ENCODE results near the gene PCYT1A. TPM values are rescaled to one million over a fixed set of nuclear protein-coding genes. Genes with fewer than 3 reads are reported as not detected.
"Not testable (repeated sequence)": the region's sequence is repeated elsewhere in the genome, so short reads cannot be mapped to it uniquely, and the experiment has no call there.

Gene PCYT1A
- total RNA-seq, 1 donor from 2014 or later = 54.9 TPM

DNA sequence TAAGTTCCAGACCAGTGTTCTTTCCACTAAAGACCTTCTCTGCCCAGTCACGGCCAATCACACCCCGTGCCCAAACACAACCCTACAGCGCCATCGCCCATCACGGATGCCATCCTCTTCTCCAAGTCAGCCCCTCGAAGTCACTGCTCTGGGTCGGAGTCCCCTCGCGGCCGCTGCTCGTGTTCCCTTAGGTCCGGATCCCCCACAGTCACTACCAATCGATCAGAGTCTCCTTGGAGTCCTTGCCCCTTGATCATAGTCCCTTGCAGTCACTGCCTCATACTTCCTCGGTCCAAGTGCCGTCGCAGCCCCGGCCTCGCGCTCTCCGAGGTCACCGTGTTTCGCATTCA is 461 bp downstream of the PCYT1A start:
- peak; percentile 19 for DNase-seq (ENCODE audit: low spot score)

DNA sequence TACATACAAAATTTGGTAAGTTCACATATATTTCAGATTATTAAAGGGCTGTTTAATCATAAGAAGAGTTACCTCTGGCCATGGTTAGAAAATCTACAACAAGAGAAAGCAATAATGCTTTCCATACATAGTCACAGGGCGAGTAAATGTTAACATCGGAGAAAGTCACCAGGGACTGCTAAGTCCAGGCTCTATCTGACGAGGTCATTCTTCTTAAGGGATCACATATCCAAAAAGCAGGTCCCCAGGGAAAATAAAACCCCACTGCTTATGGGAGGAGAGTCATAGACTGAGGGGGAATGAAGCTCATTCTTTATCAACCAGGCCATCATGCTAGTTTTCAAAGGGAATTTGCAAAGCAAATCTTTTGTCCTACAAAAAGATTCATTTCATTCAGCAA is 3.1 kb downstream of the PCYT1A start:
- DNase-seq (ENCODE audit: low spot score) = no peak

DNA sequence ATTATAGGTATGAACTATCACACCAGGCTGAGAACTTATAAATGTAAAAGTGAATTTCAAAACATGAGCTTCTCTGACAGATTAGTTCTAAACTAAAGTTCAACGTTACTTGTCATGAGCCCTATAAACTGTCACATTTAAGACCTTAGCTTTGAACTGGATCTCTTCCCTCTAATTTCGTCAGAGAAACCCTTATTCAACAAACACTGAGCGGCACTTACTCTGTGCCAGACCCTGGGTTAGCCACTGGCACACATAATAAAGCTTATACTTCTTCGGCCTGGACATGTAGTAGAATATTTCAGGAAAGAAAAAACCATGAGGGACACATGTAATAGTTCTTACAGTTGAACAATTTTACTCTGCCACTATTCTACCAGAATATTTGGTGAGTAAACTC is 5.6 kb downstream of the PCYT1A start:
- DNase-seq (ENCODE audit: low spot score) = no peak

DNA sequence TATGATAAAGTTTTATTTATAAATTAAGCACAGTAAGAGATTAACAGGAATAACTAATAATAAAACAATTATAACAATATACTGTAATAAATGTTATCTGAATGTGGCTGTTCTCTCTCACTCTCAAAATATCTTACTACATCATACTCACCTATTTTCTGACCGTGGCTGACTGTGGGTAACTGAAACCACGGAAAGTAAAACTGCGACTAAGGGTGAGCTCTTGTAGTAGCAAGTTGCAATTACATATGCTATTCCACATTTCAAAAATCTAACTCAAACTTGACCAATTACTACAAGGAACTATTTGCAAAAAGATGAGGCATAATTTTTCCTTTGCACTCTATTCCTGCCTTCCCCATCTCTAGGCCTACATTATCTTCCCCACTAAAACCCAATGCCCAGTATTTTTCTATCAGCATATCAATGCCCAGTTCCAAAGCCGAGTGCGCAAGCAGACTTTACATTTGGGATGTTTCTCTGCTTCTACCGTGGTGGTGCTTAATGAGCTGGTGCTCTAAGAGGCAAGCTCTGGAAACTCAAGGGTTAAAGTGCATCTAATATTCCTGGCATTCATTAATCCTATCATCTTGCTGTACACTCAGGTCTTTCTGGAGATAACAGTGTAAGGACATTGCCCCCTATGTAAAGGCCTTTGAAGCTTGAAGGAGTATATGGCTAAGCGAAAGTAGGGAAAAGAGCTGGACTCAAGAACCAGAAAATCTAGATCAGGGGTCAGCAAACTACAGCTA is 6.7 kb downstream of the PCYT1A start:
- DNase-seq (ENCODE audit: low spot score) = no peak

DNA sequence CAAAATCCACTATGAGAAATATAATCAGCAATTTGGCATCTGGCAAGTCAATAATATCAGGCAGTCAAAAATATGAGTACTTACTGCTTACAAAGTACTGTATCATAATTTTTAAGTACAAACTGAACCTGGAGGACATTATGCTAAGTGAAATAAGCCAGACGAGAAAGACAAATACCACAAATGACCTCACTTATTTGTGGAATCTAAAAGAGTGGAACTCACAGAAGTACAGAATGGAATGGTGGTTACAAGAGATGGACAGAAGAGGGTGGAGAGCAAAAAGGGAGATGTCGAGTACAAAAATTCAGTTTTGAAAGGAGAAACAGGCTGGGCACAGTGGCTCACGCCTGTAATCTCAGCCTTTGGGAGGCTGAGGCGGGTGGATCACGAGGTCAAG is 12.4 kb downstream of the PCYT1A start:
- no peak for DNase-seq (ENCODE audit: low spot score)

DNA sequence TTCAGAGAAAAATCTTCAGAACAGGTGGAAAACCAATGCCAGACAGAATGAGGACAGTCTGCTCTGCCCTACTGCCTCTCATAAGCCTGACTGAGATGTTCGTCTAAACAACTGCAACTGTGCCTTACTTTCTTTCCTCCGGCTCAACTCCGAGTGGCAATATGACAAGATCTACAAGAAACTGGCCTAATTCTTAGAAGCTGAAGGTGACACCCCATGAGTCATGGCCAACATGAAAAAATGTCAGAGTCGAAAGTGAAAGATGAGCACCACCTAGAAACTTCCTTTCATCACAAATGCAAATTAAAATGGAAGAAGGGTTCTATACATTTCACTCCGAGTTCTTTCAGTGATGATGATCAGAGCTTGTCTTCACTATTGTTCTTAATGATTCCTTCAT is 12.9 kb downstream of the PCYT1A start:
- DNase-seq (ENCODE audit: low spot score) = no peak

DNA sequence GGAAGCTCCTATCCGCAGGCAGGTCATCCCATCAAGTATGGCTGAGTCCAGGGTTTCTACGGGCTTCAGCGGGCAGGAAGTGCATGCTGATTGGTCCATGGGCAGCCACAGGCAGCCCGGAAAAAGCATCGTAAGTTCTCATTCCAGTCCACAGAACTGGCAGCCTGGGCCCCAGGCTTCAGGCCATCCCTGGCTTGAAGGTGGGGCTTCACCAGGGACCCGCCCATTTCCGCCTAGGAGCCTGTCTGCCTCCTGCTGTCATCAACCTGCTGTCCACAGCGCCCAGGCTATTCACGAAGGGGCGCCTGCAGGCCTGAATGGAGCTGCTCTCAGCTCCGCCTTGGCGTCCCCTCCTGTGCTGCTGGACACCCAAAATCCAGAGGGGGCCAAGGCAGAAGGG is 13.9 kb downstream of the PCYT1A start:
- DNase-seq (ENCODE audit: low spot score) = no peak

DNA sequence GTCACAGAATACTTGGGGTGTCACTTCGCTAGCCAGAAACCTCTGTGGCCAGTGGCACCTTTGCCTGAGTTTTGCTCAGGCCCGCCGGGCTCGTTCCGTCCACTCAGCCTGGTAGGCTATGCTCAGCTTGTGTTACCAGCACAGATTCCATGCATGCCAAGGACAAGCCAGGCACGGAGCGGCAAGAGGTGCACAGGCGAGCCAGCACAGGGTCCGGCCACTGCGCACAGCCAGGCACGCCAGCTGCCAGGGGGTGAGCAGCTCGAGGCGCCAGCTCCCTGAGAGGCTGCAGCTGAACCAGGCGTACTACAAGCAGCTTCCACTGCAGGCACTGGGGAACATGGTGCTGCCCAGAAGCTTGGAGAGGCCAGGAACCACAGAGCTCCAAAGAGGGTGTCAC is 14.7 kb downstream of the PCYT1A start:
- no peak for DNase-seq (ENCODE audit: low spot score)

DNA sequence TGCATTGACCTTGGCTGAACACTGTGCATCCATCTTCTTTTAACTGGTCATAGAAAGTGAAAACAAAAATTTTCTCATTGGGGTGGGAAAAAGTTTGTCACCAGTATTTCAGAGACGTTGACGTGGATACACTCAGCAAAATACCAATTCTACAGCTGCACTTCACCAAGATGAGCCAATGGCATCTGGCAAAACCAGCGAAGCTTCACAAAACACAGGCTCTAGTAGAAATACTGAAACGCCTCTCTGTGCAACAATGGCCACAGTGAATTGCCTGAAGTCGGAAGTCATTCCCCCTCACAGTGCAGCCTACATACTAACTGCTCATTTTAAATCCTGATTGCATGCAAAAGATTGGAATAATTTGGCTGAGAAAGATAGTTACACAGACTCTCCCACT is 17.0 kb downstream of the PCYT1A start:
- no peak for DNase-seq (ENCODE audit: low spot score)

DNA sequence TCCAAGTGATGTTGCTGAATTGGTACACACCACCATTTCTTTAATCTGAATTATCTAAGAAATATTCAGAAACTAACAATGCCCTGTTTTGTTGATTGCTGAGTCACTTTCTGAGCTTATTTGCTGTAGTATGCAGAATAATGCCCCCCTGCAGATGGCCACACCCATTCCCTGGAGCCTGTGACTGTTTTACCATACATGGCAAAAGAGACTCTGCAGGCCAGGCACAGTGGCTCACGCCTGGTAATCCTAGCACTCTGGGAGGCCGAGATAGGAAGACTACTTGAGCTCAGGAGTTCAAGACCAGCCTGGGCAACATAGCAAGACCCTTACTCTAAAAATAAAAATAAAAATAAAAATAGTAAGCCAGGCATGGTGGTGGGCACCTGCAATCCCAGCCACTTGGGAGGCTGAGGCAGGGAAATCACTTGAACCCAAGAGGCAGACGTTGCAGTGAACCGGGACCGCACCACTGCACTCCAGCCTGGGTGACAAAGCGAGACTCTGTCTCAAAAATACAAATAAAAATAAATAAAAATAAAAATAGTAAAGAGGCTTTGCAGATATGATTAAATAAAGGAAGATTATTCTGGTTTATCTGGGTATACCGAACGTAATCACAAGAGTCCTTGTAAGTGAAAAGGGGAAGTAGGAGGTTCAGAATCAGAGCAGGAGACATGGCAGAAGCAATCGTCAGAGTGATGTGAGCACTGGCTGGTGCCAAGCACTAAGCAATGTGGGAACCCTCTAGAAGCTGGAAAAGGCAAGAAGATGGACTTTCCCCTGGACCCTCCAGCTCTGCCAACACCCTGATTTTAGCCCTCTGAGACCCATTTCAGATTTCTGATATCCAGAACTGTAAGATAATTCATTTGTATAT is 19.0 kb downstream of the PCYT1A start:
- DNase-seq (ENCODE audit: low spot score) = no peak

DNA sequence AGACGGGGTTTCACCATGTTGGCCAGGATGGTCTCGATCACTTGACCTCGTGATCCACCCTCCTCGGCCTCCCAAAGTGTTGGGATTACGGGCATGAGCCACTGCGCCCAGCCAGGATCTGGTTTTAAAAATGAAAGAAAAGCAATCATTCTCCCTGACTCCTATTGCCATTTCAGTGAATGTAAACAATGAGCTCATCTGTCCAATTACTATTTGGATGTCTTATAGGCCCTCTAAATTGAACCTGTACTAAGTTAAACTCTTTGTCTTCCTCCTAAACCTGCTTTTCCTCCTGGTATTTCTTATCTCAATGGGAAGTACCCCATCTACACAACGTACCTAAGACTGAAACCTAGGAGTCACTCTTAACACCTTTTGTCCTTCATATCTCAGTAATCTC is 23.7 kb downstream of the PCYT1A start:
- DNase-seq (ENCODE audit: low spot score) = no peak

DNA sequence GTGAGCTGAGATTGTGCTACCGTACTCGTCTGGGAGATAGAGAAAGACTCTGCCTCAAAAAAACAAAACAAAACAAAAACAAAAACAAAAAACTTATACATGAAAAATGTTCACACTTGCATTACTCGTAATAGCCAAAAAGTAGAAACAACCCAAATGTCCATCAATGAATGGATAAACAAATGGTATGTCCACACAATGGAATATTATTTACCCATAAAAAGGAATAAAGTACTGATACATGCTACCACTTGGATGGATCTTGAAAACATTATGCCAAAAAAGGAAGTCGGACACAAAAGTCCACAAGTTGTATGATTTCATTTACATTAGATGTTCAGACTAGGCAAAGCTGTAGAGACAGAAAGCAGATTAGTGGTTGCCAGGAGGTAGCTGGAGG is 26.7 kb downstream of the PCYT1A start:
- no peak for DNase-seq (ENCODE audit: low spot score)

DNA sequence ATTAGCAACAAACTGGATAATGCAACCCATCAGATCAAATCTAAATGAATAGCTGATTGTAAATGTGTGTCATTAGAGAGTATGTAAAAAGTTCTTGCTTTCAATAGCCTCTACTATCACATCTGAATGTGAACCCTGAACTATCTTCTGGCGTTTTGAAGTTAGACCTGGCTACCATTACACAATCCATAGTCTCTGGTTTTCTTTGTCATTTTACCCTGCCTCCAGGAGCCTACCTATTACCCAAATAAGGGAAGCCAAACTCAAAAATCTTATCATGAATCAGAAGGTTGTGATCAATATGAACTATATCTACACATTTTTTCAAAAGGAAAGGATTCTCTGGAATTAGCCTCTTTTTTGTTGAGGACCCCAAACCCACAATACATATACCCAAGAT is 31.8 kb downstream of the PCYT1A start:
- DNase-seq (ENCODE audit: low spot score) = no peak

DNA sequence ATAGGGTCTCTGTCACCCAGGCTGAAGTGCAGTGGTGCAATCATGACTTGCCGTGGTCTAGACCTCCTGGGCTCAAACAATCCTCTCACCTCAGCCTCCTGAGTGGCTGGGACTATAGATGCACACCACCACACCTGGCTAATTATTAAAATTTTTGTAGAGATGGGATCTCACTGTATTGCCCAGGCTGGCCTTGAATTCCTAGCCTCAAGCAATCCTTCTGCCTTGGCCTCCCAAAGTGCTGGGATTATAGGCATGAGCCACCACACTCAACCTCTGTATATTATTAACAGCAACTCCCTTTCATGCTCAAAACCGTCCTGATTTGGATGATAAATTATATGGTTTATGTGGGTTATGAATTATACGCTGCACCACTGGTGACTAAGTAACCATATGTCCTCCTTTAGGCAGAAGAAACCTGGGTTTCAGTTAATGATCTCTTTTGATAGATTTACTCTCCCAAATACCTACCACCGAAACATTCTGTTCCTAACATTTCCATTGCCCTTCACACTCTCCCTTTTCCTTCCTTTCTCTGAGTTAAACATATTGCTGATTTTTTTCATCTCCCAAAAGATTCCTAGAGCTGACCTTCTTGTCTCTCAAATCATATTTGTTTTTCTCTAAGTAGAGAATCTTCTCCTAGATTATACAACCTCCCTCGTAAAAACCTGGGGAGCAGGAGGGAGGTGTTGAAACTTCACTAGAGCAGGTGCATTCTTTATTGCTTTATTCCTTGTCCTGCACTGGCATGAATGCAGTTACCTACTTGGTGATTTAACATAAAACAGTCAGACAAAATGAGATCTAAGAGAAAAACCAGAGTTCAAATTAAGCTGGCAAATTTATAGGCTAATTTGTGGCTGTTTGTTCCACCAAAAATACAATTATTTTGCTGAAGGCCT is 32.9 kb downstream of the PCYT1A start:
- no peak for DNase-seq (ENCODE audit: low spot score)

DNA sequence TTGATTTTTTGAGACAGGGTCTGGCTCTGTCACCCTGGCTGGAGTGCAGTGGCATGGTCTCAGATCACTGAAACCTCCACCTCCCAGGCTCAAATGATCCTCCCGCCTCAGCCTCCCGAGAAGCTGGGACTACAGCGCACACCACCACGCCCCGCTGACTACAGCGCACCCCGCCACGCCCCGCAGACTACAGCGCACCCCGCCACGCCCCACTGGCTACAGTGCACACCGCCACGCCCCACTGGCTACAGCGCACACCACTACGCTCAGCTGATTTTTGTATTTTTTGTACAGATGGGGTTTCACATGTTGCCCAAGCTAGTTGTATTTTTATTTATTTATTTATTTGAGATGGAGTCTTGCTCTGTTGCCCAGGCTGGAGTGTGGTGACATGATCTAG is 35.6 kb downstream of the PCYT1A start:
- no peak for DNase-seq (ENCODE audit: low spot score)

DNA sequence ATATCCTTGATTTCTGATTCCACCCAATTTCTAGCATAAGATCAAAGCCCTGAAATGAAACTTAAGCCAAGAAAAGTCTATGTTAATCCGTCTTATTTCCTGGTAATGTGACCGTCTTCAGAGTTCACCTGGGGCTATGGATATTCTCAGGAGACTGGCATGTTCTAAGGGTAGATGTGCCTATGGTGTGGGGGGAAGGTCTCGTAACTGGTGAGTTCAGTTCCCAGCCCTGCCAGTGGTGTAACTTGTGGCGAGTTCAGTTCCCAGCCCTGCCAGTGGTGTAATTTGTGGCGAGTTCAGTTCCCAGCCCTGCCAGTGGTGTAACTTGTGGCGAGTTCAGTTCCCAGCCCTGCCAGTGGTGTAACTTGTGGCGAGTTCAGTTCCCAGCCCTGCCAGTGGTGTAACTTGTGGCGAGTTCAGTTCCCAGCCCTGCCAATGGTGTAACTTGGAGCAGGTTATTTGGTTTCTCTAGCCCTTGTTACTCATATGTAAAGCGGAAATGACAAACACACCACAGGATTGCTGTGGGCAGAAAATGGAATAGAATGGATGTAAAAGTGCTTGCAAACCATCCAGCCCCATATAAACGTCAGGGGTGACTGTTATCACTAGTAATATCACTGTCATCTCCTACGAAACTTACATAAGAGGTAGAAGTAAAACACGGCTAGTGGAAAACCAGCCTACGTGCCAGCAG is 40.8 kb downstream of the PCYT1A start:
- no peak for DNase-seq (ENCODE audit: low spot score)

DNA sequence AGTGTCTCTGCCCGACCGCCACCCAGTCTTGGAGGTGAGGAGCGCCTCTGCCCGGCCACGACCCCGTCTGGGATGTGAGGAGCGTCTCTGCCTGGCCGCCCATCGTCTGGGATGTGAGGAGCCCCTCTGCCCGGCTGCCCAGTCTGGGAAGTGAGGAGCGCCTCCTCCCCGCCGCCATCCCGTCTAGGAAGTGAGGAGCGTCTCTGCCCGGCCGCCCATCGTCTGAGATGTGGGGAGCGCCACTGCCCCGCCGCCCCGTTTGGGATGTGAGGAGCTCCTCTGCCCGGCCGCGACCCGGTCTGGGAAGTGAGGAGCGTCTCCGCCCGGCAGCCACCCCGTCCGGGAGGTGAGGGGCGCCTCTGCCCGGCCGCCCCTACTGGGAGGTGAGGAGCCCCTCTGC is 43.4 kb downstream of the PCYT1A start:
- DNase-seq (ENCODE audit: low spot score) = not testable (repeated sequence)

DNA sequence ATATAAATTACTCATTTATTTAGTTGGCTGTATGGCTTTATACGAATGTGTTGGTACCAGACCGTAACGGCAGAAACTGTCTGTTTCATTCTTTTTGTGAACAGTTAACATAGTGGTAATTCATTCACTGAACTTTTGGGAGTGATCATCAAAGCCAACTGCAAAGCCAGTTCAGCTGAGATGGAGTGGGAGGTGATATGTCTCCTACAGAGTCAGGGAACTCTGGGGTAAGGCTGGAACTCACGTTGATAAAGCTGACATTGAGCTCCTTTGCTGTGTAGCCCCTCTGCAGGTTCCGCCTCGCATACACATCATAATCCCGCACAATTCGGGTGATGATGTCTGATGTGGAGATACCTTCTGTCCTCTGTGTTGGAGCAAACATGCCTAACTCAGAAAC is 45.8 kb downstream of the PCYT1A start:
- no peak for DNase-seq (ENCODE audit: low spot score)

DNA sequence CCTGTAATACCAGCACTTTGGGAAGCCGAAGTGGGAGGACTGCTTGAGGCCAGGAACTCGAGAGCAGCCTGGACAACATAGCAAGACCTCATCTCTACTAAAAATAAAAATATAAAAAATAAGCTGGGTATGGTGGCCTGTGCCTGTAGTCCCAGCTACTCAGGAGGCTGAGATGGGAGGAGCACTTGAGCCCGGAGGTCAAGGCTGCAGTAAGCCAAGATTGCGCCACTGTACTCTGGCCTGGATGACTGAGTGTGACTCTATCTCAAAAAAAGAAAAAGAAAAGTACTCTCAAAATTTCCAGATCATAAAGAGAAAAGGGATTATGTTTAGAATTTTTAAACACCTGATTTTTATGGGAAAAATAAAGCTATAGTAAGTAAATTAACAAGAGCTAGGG is 47.1 kb downstream of the PCYT1A start:
- DNase-seq (ENCODE audit: low spot score) = no peak

DNA sequence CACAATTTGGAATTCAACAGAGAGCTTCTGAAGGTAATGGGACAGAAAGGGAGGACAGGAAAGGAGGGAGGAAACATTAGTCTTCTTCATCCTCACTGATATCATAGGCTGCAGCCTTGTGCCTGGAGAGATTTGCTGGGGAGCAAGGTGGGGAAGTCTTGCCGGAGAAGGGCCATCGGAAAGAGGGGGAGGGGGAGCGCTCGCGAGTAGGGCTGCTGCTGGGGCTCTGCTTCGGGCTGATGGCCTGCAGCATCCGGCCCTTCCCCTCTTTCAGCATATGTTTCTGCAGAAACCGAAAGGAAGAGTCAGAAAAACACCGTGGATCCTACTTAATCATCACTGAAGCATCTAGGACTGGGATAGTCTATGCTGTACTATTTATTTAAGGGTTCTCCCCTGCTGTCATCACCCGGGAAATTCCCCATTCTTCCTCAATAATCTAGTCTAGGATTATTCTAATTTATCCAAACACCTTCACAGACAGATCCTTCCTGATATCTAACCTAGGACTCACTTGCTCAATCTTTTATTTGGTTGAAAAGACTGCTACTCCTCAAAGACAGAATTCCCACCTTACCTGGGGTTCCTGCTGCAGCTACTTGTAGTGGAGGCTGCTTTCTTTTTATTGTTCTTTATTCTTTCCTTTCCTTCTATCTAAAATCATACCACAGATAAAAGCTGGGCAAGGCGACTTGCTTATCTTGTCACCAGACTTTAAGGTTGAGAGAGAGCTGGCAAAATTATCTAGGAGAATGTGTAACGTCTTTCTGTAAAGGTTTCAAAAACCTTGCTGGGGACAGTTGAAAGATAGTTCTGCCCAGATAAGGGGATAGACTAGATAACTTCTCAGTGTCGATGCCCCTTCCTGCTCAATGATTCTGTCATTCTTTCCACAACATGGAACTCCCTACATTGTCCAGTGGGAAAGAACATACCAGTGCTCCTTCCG is 48.6 kb downstream of the PCYT1A start:
- no peak for DNase-seq (ENCODE audit: low spot score)

DNA sequence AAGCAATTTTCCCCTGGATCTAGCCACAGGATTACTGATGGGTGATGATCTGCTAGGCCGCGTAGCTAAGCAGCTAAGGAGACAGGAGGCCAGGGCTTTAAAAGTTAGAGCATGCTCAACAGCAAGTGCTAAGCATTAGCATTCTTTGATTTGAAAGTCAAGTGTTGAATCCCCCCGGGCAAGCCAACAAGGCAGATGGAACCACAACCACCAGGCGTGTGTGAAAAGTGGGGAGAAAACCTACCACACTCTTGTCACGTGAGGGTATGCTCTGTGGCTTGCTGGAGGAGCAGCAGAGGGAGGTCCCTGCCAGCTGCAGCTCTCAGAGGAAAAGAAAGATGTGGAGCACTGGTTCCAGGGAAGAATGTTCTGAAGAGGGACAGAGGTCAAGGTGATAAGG is 50.3 kb downstream of the PCYT1A start:
- no peak for DNase-seq (ENCODE audit: low spot score)

Measured in mucosa of gallbladder (tissue), 1 donor.